DOHH2 (cell line): ENCODE data around the gene MOB1B.

Source experiments
- EZH2phosphoT487 ChIP-seq: fragments of 200-600 bp; sonication (generic); IDR thresholded peaks from 2 replicates; pipeline ENCODE4 v1.6.1; 2017; ENCODE audit warnings: borderline replicate concordance, mild to moderate bottlenecking, antibody characterized with exemption, low read length, moderate library complexity, mixed read lengths
- TF ChIP-seq, protein P1 (sequence below): fragments of 200-600 bp; sonication (generic); IDR thresholded peaks from one replicate; pipeline ENCODE4 v1.5.1; 2014; ENCODE audit warnings: antibody characterized with exemption, mild to moderate bottlenecking, low read depth, low read length; ENCODE audit not compliant: poor library complexity, severe bottlenecking

- TF ChIP-seq, protein P1, sequence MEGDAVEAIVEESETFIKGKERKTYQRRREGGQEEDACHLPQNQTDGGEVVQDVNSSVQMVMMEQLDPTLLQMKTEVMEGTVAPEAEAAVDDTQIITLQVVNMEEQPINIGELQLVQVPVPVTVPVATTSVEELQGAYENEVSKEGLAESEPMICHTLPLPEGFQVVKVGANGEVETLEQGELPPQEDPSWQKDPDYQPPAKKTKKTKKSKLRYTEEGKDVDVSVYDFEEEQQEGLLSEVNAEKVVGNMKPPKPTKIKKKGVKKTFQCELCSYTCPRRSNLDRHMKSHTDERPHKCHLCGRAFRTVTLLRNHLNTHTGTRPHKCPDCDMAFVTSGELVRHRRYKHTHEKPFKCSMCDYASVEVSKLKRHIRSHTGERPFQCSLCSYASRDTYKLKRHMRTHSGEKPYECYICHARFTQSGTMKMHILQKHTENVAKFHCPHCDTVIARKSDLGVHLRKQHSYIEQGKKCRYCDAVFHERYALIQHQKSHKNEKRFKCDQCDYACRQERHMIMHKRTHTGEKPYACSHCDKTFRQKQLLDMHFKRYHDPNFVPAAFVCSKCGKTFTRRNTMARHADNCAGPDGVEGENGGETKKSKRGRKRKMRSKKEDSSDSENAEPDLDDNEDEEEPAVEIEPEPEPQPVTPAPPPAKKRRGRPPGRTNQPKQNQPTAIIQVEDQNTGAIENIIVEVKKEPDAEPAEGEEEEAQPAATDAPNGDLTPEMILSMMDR, result no peak
- TF ChIP-seq EZH2phosphoT487, result no peak
Observed at GRCh38 chr4:70980196-70980595, 78.0 kb downstream of the MOB1B start.
